Astrocyte (in vitro differentiated cells and primary cell): Measurements from ENCODE around the gene KIF24. TPM values are rescaled to one million over a fixed set of nuclear protein-coding genes. Genes with fewer than 3 reads are reported as not detected.

Source experiments
- DNase-seq: peaks from one replicate; pipeline ENCODE4 v3.0.0-alpha.2; 2010; ENCODE audit warnings: low read depth
- FAIRE-seq: peaks from 2 replicates; lab custom pipeline; 2011; peaks lifted over from hg19 to GRCh38; lab: Jason Lieb, UNC
- H2AFZ ChIP-seq: 2 replicates; pipeline ENCODE4 v1.6.0; 2012; ENCODE audit warnings: low read depth, low read length, inconsistent platforms
- H3K27ac ChIP-seq: 2 replicates; pipeline ENCODE4 v1.5.1; 2011; ENCODE audit warnings: low read depth, low read length, inconsistent platforms
- H3K27me3 ChIP-seq: 2 replicates; pipeline ENCODE4 v1.6.0; 2011; ENCODE audit warnings: low read length, inconsistent platforms; ENCODE audit not compliant: insufficient read depth
- H3K36me3 ChIP-seq: 2 replicates; pipeline ENCODE4 v1.5.1; 2011; ENCODE audit warnings: low read length, inconsistent platforms; ENCODE audit not compliant: insufficient read depth
- H3K4me1 ChIP-seq: 2 replicates; pipeline ENCODE4 v1.5.1; 2011; ENCODE audit warnings: low read length, inconsistent platforms; ENCODE audit not compliant: insufficient read depth
- H3K4me2 ChIP-seq: 2 replicates; pipeline ENCODE4 v1.6.0; 2012; ENCODE audit warnings: low read length, inconsistent platforms
- H3K4me3 ChIP-seq: 2 replicates; pipeline ENCODE4 v1.5.1; 2011; ENCODE audit warnings: low read depth, mild to moderate bottlenecking, low read length, inconsistent platforms; ENCODE audit not compliant: insufficient read depth
- H3K79me2 ChIP-seq: 2 replicates; pipeline ENCODE4 v1.6.0; 2012; ENCODE audit warnings: mild to moderate bottlenecking, low read length, inconsistent platforms; ENCODE audit not compliant: insufficient read depth
- H3K9ac ChIP-seq: 2 replicates; pipeline ENCODE4 v1.6.0; 2012; ENCODE audit warnings: mild to moderate bottlenecking, low read length, inconsistent platforms
- H3K9me3 ChIP-seq: 2 replicates; pipeline ENCODE4 v1.5.1; 2012; ENCODE audit warnings: low read depth, mild to moderate bottlenecking, low read length, inconsistent platforms; ENCODE audit not compliant: insufficient read depth
- H4K20me1 ChIP-seq: 2 replicates; pipeline ENCODE4 v1.6.0; 2012; ENCODE audit warnings: low read length, inconsistent platforms; ENCODE audit not compliant: insufficient read depth
- H3K27ac Mint-ChIP-seq: one replicate; pipeline ENCODE4 v1.8.0; 2021; ENCODE audit warnings: mild to moderate bottlenecking, mixed read lengths; ENCODE audit not compliant: unreplicated experiment
- H3K27me3 Mint-ChIP-seq: one replicate; pipeline ENCODE4 v1.8.0; 2021; ENCODE audit warnings: low read depth, mixed read lengths; ENCODE audit not compliant: unreplicated experiment
- H3K36me3 Mint-ChIP-seq: one replicate; pipeline ENCODE4 v1.8.0; 2021; ENCODE audit warnings: low read depth, mixed read lengths; ENCODE audit not compliant: unreplicated experiment
- H3K4me1 Mint-ChIP-seq: one replicate; pipeline ENCODE4 v1.8.0; 2021; ENCODE audit warnings: low read depth, mixed read lengths; ENCODE audit not compliant: unreplicated experiment
- H3K4me3 Mint-ChIP-seq: one replicate; pipeline ENCODE4 v1.8.0; 2021; ENCODE audit warnings: mild to moderate bottlenecking, moderate library complexity, mixed read lengths; ENCODE audit not compliant: unreplicated experiment
- H3K9me3 Mint-ChIP-seq: one replicate; pipeline ENCODE4 v1.8.0; 2021; ENCODE audit warnings: mild to moderate bottlenecking, mixed read lengths; ENCODE audit not compliant: unreplicated experiment
- EZH2 ChIP-seq: IDR thresholded peaks from 2 replicates; pipeline ENCODE4 v1.6.1; 2012; ENCODE audit warnings: mild to moderate bottlenecking, low read length, inconsistent platforms; ENCODE audit not compliant: insufficient read depth
- total RNA-seq: library from RNA; stranded (reverse); gene quantifications from 2 replicates; pipeline ENCODE4 v1.2.1, GENCODE V29; 2021
- TF ChIP-seq, protein P1 (sequence below): IDR thresholded peaks from 2 replicates; pipeline ENCODE4 v1.5.1; 2011; ENCODE audit warnings: low read depth, mild to moderate bottlenecking, inconsistent platforms, low read length, moderate library complexity; ENCODE audit not compliant: insufficient read depth

Gene KIF24
- total RNA-seq, 1 donor from 2014 or later, result 0.86 TPM

DNA sequence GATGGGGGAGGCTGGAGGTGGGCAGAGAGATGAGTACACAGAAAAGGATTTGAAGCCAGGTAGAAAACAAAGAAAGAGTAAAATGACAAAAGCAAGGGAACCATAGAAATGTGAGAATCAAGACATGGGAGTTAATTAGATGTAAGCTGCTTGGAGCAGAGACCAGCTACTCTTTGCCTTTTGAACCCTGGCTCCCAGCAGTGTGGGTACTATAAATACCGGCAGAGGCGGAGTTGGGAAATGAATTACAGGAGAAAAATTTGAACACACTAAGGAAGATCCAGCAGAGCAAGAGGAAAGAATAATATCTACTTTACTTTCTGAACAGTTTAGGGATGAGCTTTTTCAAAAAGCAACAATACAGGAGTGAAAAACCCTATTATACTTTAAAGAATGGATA, 36.5 kb downstream of the KIF24 start:
- H3K9me3 ChIP-seq, result no peaks in the 10 kb centered on the region

DNA sequence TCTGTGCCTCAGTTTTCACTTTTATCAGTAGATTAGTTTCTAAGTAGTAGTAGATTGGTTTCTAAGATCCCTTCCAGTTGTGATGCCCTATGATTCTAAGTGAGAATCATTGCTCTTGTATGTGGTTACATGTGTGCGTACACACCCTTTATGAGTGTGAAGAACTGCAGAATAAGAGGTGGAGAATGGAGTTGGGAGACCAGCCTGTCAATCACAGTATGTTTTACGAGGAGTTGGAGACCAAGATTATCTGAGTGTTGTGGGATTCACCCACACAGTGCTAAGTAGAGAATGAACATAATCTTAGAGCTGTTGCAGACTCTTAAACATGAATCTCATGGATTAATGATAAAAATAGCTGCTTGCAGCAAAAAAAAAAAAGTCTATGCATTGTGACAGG, 37.6 kb downstream of the KIF24 start:
- Histone ChIP-seq H3K4me2 (no peak overlapping the region), H3K27me3 (no peaks in the 10 kb centered on the region), H3K4me1 (no peaks in the 10 kb centered on the region), H3K9me3 (no peaks in the 10 kb centered on the region), H3K27ac (no peak overlapping the region), H3K79me2 (no peaks in the 10 kb centered on the region), H3K9ac (no peak overlapping the region), H3K36me3 (no peaks in the 10 kb centered on the region), H4K20me1 (no peaks in the 10 kb centered on the region), H2AFZ (no peak overlapping the region), H3K4me3 (no peak overlapping the region)
- DNase-seq (no peak), FAIRE-seq (no peak)
- H3K27ac Mint-ChIP-seq, result no peak overlapping the region
- no peak overlapping the region for H3K4me3 Mint-ChIP-seq
- no peaks in the 10 kb centered on the region for H3K36me3 Mint-ChIP-seq
- H3K27me3 Mint-ChIP-seq, result no peaks in the 10 kb centered on the region
- no peaks in the 10 kb centered on the region for H3K4me1 Mint-ChIP-seq
- TF ChIP-seq, protein P1, sequence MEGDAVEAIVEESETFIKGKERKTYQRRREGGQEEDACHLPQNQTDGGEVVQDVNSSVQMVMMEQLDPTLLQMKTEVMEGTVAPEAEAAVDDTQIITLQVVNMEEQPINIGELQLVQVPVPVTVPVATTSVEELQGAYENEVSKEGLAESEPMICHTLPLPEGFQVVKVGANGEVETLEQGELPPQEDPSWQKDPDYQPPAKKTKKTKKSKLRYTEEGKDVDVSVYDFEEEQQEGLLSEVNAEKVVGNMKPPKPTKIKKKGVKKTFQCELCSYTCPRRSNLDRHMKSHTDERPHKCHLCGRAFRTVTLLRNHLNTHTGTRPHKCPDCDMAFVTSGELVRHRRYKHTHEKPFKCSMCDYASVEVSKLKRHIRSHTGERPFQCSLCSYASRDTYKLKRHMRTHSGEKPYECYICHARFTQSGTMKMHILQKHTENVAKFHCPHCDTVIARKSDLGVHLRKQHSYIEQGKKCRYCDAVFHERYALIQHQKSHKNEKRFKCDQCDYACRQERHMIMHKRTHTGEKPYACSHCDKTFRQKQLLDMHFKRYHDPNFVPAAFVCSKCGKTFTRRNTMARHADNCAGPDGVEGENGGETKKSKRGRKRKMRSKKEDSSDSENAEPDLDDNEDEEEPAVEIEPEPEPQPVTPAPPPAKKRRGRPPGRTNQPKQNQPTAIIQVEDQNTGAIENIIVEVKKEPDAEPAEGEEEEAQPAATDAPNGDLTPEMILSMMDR, result no peak
- no peak for TF ChIP-seq EZH2
- no peaks in the 10 kb centered on the region for H3K9me3 Mint-ChIP-seq

More for the DNA sequence above, 36.5 kb downstream of the KIF24 start:
- Histone ChIP-seq H3K27me3 (no peaks in the 10 kb centered on the region), H3K4me1 (no peaks in the 10 kb centered on the region), H3K36me3 (no peaks in the 10 kb centered on the region), H3K79me2 (no peaks in the 10 kb centered on the region), H3K27ac (no peak overlapping the region), H3K4me2 (no peak overlapping the region), H3K4me3 (no peak overlapping the region), H4K20me1 (no peaks in the 10 kb centered on the region), H3K9ac (no peak overlapping the region), H2AFZ (no peak overlapping the region)
- no peak for DNase-seq
- no peak overlapping the region for H3K27ac Mint-ChIP-seq
- no peak overlapping the region for H3K4me3 Mint-ChIP-seq
- no peak for FAIRE-seq
- no peaks in the 10 kb centered on the region for H3K36me3 Mint-ChIP-seq
- TF ChIP-seq EZH2, result no peak
- TF ChIP-seq, protein P1, result no peak
- H3K9me3 Mint-ChIP-seq, result no peaks in the 10 kb centered on the region
- no peaks in the 10 kb centered on the region for H3K27me3 Mint-ChIP-seq
- no peaks in the 10 kb centered on the region for H3K4me1 Mint-ChIP-seq

DNA sequence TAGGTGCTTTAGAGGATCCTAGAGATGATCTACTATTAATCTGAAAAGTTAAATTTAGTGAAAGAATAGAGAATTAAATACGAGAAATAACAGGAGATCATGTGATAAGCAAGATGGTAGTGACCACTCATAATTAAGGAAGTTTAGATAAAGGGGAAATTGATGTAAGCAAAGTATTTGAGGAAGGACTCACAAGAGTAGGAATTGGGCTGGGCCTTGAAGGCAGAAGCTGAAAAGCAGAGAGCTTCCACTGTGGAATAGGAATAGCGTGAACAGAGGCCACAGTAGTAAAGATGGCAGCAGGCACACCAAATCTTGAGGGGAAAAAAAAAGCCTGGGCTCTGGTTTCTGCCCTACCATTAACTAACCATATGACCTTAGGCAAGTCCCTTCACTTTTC, 38.0 kb downstream of the KIF24 start:
- no peak overlapping the region for H3K27ac ChIP-seq
- TF ChIP-seq, protein P1, result no peak
- no peak for TF ChIP-seq EZH2
- Mint-ChIP-seq H3K27me3 (no peaks in the 10 kb centered on the region), H3K4me1 (no peaks in the 10 kb centered on the region), H3K4me3 (no peak overlapping the region), H3K36me3 (no peaks in the 10 kb centered on the region), H3K27ac (no peak overlapping the region), H3K9me3 (no peaks in the 10 kb centered on the region)
- no peaks in the 10 kb centered on the region for H3K79me2 ChIP-seq
- DNase-seq, result no peak
- H2AFZ ChIP-seq, result no peak overlapping the region
- FAIRE-seq, result no peak
- no peaks in the 10 kb centered on the region for H3K36me3 ChIP-seq
- H3K4me3 ChIP-seq, result no peak overlapping the region
- H3K4me2 ChIP-seq, result no peak overlapping the region
- no peaks in the 10 kb centered on the region for H3K27me3 ChIP-seq
- H4K20me1 ChIP-seq, result no peaks in the 10 kb centered on the region
- H3K9me3 ChIP-seq, result no peaks in the 10 kb centered on the region
- no peak overlapping the region for H3K9ac ChIP-seq
- no peaks in the 10 kb centered on the region for H3K4me1 ChIP-seq
